ENCODE measurements around the gene EXOC8. TPM values are rescaled to one million over a fixed set of nuclear protein-coding genes. Genes with fewer than 3 reads are reported as not detected.

Gene EXOC8
- total and polyA plus RNA-seq, 9 of the 15 experiments (the other 6 are each of a cell fraction or from before 2014, with no cell fraction given): 2.1 to 13.6 (median 7.2) TPM

DNA sequence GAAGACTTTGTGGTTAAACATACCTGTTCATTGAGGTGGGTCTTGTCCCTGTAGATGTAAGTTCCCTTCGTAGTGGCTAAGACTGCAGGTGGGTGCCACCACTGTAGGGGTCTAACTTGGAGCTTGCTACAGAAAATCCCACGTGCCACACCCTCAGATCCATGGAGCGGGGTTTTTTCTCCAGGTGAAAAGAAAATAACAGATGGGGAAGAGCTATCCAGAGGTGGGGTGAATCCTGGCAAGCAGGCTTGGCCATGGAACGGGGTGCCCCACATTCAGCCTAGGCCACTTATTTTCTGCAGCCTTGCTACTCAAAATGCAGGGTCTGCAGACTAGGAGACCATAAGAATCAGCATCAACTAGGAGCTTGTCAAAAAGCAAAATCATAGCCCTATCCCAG is 24.0 kb downstream of the EXOC8 start:
- no TSS peak for BruUV-seq (replicated peaks)
- H4K20me1 ChIP-seq (replicated peaks; ENCODE audit: control insufficient read depth, insufficient read depth, low read length): no peaks in the 10 kb centered on the region
- CTCF ChIA-PET (ENCODE audit: low intra/inter-chr PET ratio): no interaction called here
- no peaks in the 10 kb centered on the region for H3K9me3 ChIP-seq (replicated peaks; ENCODE audit: control insufficient read depth, insufficient read depth, low read depth, low read length)
- H3K36me3 ChIP-seq (ENCODE audit: control insufficient read depth, insufficient read depth, low read length): no peaks in the 10 kb centered on the region
- WGBS (ENCODE audit: insufficient coverage, low coverage, missing lambda C conversion rate): 10% methylated on average over 4 of the region's 4 CpGs
- no peak for DNase-seq (ENCODE audit: extremely low read depth in 1 of 4, low spot score in 3 of 4)
- no peak overlapping the region for H3K27ac ChIP-seq (ENCODE audit: extremely low read depth, low read depth, low read length)
- no peak overlapping the region for H3K4me2 ChIP-seq (ENCODE audit: insufficient read depth, low read length)
- H3K4me1 ChIP-seq (replicated peaks in 1 of 2; ENCODE audit: control insufficient read depth in 2 of 2, insufficient read depth in 2 of 2, low read length in 2 of 2): no peaks in the 10 kb centered on the region
- H3K27me3 ChIP-seq (ENCODE audit: control insufficient read depth in 2 of 2, insufficient read depth in 2 of 2, low read length in 2 of 2): peaks cover 8 to 12% of the 10 kb centered on the region in 2 experiments; a peak in 3 of 5 replicates
- POLR2A ChIA-PET: no interaction called here
- no peak for FAIRE-seq
- in situ Hi-C loops (cut with MboI) (no loop called here), intact Hi-C loops (cut with micrococcal nuclease) (no loop called here)
- H3K9me1 ChIP-seq (ENCODE audit: control insufficient read depth, insufficient read depth, low read length): no peaks in the 10 kb centered on the region
- no peak overlapping the region for H3K9ac ChIP-seq (ENCODE audit: insufficient read depth in 1 of 2, low read depth in 2 of 2, low read length in 2 of 2)
- H3K79me2 ChIP-seq (ENCODE audit: control insufficient read depth, insufficient read depth, low read length): no peaks in the 10 kb centered on the region
- no peak overlapping the region for H2AFZ ChIP-seq (ENCODE audit: low read depth, low read length)
- no peak overlapping the region for H3K4me3 ChIP-seq
- TF ChIP-seq TSHZ1 (CRISPR knock-in tag; IDR thresholded peaks at IDR 0.05): no peak
- TF ChIP-seq CCAR2 (IDR thresholded peaks at IDR 0.05; ENCODE audit: low read depth, low read length): no peak
- TF ChIP-seq, protein P1, sequence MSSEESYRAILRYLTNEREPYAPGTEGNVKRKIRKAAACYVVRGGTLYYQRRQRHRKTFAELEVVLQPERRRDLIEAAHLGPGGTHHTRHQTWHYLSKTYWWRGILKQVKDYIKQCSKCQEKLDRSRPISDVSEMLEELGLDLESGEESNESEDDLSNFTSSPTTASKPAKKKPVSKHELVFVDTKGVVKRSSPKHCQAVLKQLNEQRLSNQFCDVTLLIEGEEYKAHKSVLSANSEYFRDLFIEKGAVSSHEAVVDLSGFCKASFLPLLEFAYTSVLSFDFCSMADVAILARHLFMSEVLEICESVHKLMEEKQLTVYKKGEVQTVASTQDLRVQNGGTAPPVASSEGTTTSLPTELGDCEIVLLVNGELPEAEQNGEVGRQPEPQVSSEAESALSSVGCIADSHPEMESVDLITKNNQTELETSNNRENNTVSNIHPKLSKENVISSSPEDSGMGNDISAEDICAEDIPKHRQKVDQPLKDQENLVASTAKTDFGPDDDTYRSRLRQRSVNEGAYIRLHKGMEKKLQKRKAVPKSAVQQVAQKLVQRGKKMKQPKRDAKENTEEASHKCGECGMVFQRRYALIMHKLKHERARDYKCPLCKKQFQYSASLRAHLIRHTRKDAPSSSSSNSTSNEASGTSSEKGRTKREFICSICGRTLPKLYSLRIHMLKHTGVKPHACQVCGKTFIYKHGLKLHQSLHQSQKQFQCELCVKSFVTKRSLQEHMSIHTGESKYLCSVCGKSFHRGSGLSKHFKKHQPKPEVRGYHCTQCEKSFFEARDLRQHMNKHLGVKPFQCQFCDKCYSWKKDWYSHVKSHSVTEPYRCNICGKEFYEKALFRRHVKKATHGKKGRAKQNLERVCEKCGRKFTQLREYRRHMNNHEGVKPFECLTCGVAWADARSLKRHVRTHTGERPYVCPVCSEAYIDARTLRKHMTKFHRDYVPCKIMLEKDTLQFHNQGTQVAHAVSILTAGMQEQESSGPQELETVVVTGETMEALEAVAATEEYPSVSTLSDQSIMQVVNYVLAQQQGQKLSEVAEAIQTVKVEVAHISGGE (CRISPR knock-in tag; IDR thresholded peaks at IDR 0.05): no peak
- TF ChIP-seq, protein P2, sequence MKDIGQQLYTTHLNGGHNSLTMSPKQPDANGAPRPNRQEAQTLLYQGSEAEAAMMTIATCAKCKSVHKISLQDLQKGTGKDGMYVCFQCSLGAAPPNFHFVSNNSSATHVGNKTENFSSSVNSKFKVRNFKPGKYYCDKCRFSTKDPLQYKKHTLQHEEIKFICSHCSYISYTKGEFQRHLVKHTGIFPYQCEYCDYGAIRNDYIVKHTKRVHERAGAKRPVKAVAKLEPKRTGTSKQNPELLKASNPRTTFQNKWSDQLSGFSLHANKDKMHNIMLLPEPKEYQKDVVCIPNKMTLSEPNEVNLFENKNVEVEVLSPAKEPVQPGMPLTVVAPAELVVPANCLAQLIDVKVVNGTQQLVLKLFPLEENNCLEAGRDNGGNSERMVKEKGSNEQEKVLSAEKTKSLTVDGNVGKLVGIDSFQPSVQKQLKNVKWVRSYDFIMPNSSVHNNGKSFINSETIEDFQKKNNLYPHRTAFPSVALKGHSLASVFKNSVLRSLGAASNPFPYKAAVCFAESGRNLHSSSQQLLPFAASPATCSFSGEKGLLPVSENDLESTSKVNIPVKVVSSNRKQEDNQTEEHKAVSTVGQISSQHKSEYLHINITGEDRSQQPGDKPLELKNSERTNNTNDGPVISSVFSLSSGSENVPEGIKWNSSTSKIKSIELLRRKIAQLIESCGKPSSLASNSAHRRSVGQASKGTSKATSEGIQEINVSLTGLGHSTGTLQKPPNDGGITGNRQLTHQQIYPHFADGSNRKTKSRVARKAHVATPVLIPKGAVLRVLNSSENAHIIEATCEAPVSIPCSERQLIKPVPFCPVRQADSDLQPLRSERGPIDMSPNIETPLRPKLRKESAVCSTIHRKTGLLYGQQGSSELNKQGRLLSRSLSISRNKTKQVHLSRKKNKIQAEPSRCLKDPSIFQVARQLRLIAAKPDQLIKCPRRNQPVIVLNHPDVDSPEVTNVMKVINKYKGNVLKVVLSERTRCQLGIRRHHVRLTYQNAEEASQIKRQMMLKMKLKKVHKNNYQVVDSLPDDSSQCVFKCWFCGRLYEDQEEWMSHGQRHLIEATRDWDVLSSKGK (CRISPR knock-in tag; IDR thresholded peaks at IDR 0.05): no peak
- no peak for ATAC-seq
